ENCODE results near the gene KCTD17. TPM values are rescaled to one million over a fixed set of nuclear protein-coding genes. Genes with fewer than 3 reads are reported as not detected.

KCTD17 gene
- total RNA-seq, 2 donors from 2014 or later: 26.1 to 31.5 TPM

GRCh38 chr22:37075046-37075445 is 23.5 kb downstream of the KCTD17 start:
- Mint-ChIP-seq H3K27me3 (peaks cover 7% of the 10 kb centered on the region), H3K4me1 (peaks cover 21% of the 10 kb centered on the region), H3K27ac (no peak overlapping the region), H3K36me3 (ENCODE audit: low read depth) (no peaks in the 10 kb centered on the region), H3K4me3 (no peak overlapping the region)
- DNase-seq: no peak
- ATAC-seq: no peak
- H3K9me3 ChIP-seq (ENCODE audit: control insufficient read depth, low read length, poor library complexity, severe bottlenecking): no peaks in the 10 kb centered on the region

- Mint-ChIP-seq H3K27me3 (peaks cover 4% of the 10 kb centered on the region), H3K27ac (no peak overlapping the region), H3K36me3 (ENCODE audit: low read depth) (no peaks in the 10 kb centered on the region), H3K4me1 (peaks cover 24% of the 10 kb centered on the region), H3K4me3 (no peak overlapping the region)
- ATAC-seq: no peak
- DNase-seq: no peak
- no peaks in the 10 kb centered on the region for H3K9me3 ChIP-seq (ENCODE audit: control insufficient read depth, low read length, poor library complexity, severe bottlenecking)
These were observed 24.4 kb downstream of the KCTD17 start for GRCh38 chr22:37075822-37076433.

- peak; percentile 71 to 86 (median 80) for DNase-seq
- no peaks in the 10 kb centered on the region for H3K9me3 ChIP-seq (ENCODE audit: control insufficient read depth, low read length, poor library complexity, severe bottlenecking)
- Mint-ChIP-seq H3K36me3 (ENCODE audit: low read depth) (no peaks in the 10 kb centered on the region), H3K4me3 (peak overlapping the region; percentile 73), H3K27me3 (peaks cover 4% of the 10 kb centered on the region), H3K27ac (peak overlapping the region; percentile 99), H3K4me1 (peaks cover 33% of the 10 kb centered on the region)
- peak; percentile 18 for ATAC-seq
These were observed 26.4 kb downstream of the KCTD17 start for GRCh38 chr22:37077802-37078448.

- no peak for ATAC-seq
- Mint-ChIP-seq H3K27ac (peak overlapping the region; percentile 99), H3K27me3 (peaks cover 4% of the 10 kb centered on the region), H3K36me3 (ENCODE audit: low read depth) (peaks cover 4% of the 10 kb centered on the region), H3K4me3 (peak overlapping the region; percentile 81), H3K4me1 (peaks cover 39% of the 10 kb centered on the region)
- H3K9me3 ChIP-seq (ENCODE audit: control insufficient read depth, low read length, poor library complexity, severe bottlenecking): no peaks in the 10 kb centered on the region
- no peak for DNase-seq
These were observed 27.6 kb downstream of the KCTD17 start for GRCh38 chr22:37079158-37079557.

GRCh38 chr22:37079668-37080171 is 28.2 kb downstream of the KCTD17 start:
- H3K4me1 Mint-ChIP-seq: peaks cover 39% of the 10 kb centered on the region
- peak overlapping the region; percentile 99 for H3K27ac Mint-ChIP-seq
- H3K4me3 Mint-ChIP-seq: peak overlapping the region; percentile 81
- peak; percentile 50 to 63 (median 60) for DNase-seq
- peak; percentile 89 for ATAC-seq
- no peaks in the 10 kb centered on the region for H3K9me3 ChIP-seq (ENCODE audit: control insufficient read depth, low read length, poor library complexity, severe bottlenecking)
- peaks cover 4% of the 10 kb centered on the region for H3K27me3 Mint-ChIP-seq
- peaks cover 4% of the 10 kb centered on the region for H3K36me3 Mint-ChIP-seq (ENCODE audit: low read depth)

GRCh38 chr22:37080438-37080837 is 28.9 kb downstream of the KCTD17 start:
- DNase-seq: no peak
- no peak for ATAC-seq
- Mint-ChIP-seq H3K27ac (peak overlapping the region; percentile 99), H3K36me3 (ENCODE audit: low read depth) (peaks cover 4% of the 10 kb centered on the region), H3K4me1 (peaks cover 39% of the 10 kb centered on the region), H3K27me3 (peaks cover 3% of the 10 kb centered on the region), H3K4me3 (peak overlapping the region; percentile 81)
- no peaks in the 10 kb centered on the region for H3K9me3 ChIP-seq (ENCODE audit: control insufficient read depth, low read length, poor library complexity, severe bottlenecking)

- Mint-ChIP-seq H3K27me3 (no peaks in the 10 kb centered on the region), H3K27ac (peak overlapping the region; percentile 99), H3K4me1 (peaks cover 39% of the 10 kb centered on the region), H3K4me3 (no peak overlapping the region), H3K36me3 (ENCODE audit: low read depth) (peaks cover 4% of the 10 kb centered on the region)
- ATAC-seq (no peak), DNase-seq (no peak)
- no peaks in the 10 kb centered on the region for H3K9me3 ChIP-seq (ENCODE audit: control insufficient read depth, low read length, poor library complexity, severe bottlenecking)
These were observed 29.3 kb downstream of the KCTD17 start for GRCh38 chr22:37080838-37081237.

- DNase-seq: no peak
These were observed 30.8 kb downstream of the KCTD17 start for GRCh38 chr22:37082251-37082873.

GRCh38 chr22:37083914-37084313 is 32.4 kb downstream of the KCTD17 start:
- H3K36me3 Mint-ChIP-seq (ENCODE audit: low read depth): peaks cover 6% of the 10 kb centered on the region
- H3K9me3 ChIP-seq (ENCODE audit: control insufficient read depth, low read length, poor library complexity, severe bottlenecking): no peaks in the 10 kb centered on the region
- H3K27me3 Mint-ChIP-seq: no peaks in the 10 kb centered on the region
- no peak for DNase-seq
- H3K4me1 Mint-ChIP-seq: peaks cover 33% of the 10 kb centered on the region
- peak overlapping the region; percentile 89 for H3K27ac Mint-ChIP-seq
- ATAC-seq: no peak
- H3K4me3 Mint-ChIP-seq: no peak overlapping the region

More at GRCh38 chr22:37082251-37082873, 30.8 kb downstream of the KCTD17 start:
- Mint-ChIP-seq H3K27me3 (no peaks in the 10 kb centered on the region), H3K36me3 (ENCODE audit: low read depth) (peaks cover 4% of the 10 kb centered on the region), H3K4me1 (peaks cover 39% of the 10 kb centered on the region), H3K27ac (peak overlapping the region; percentile 89), H3K4me3 (peak overlapping the region; percentile 37)
- ATAC-seq: no peak
- H3K9me3 ChIP-seq (ENCODE audit: control insufficient read depth, low read length, poor library complexity, severe bottlenecking): no peaks in the 10 kb centered on the region

- H3K4me3 Mint-ChIP-seq: no peak overlapping the region
- H3K27ac Mint-ChIP-seq: peak overlapping the region; percentile 89
- ATAC-seq (no peak), DNase-seq (no peak)
- H3K27me3 Mint-ChIP-seq: no peaks in the 10 kb centered on the region
- H3K4me1 Mint-ChIP-seq: peaks cover 30% of the 10 kb centered on the region
- H3K36me3 Mint-ChIP-seq (ENCODE audit: low read depth): peaks cover 6% of the 10 kb centered on the region
- H3K9me3 ChIP-seq (ENCODE audit: control insufficient read depth, low read length, poor library complexity, severe bottlenecking): no peaks in the 10 kb centered on the region
These were observed 32.8 kb downstream of the KCTD17 start for GRCh38 chr22:37084385-37084784.

GRCh38 chr22:37086184-37086583 is 34.6 kb downstream of the KCTD17 start:
- Mint-ChIP-seq H3K4me3 (no peak overlapping the region), H3K27ac (no peak overlapping the region), H3K4me1 (peaks cover 19% of the 10 kb centered on the region), H3K27me3 (no peaks in the 10 kb centered on the region), H3K36me3 (ENCODE audit: low read depth) (peaks cover 6% of the 10 kb centered on the region)
- no peak for ATAC-seq
- DNase-seq: no peak
- no peaks in the 10 kb centered on the region for H3K9me3 ChIP-seq (ENCODE audit: control insufficient read depth, low read length, poor library complexity, severe bottlenecking)

- ATAC-seq (peak; percentile 70), DNase-seq (no peak)
- Mint-ChIP-seq H3K27ac (peak overlapping the region; percentile 80), H3K36me3 (ENCODE audit: low read depth) (peaks cover 6% of the 10 kb centered on the region), H3K4me3 (no peak overlapping the region), H3K4me1 (peaks cover 11% of the 10 kb centered on the region), H3K27me3 (no peaks in the 10 kb centered on the region)
- no peaks in the 10 kb centered on the region for H3K9me3 ChIP-seq (ENCODE audit: control insufficient read depth, low read length, poor library complexity, severe bottlenecking)
These were observed 36.6 kb downstream of the KCTD17 start for GRCh38 chr22:37088108-37088605.

- DNase-seq: no peak
- H3K9me3 ChIP-seq (ENCODE audit: control insufficient read depth, low read length, poor library complexity, severe bottlenecking): no peaks in the 10 kb centered on the region
- peak; percentile 50 for ATAC-seq
- H3K27me3 Mint-ChIP-seq: no peaks in the 10 kb centered on the region
- H3K4me3 Mint-ChIP-seq: no peak overlapping the region
- peaks cover 2% of the 10 kb centered on the region for H3K36me3 Mint-ChIP-seq (ENCODE audit: low read depth)
- H3K27ac Mint-ChIP-seq: peak overlapping the region; percentile 80
- peaks cover 6% of the 10 kb centered on the region for H3K4me1 Mint-ChIP-seq
These were observed 37.3 kb downstream of the KCTD17 start for GRCh38 chr22:37088750-37089408.

All from T-helper 17 cell (primary cell).